Measurements from ENCODE around the gene ERI2. TPM values are rescaled to one million over a fixed set of nuclear protein-coding genes. Genes with fewer than 3 reads are reported as not detected.

ERI2 gene
- total RNA-seq, 1 donor from 2014 or later: 9.8 TPM

DNA sequence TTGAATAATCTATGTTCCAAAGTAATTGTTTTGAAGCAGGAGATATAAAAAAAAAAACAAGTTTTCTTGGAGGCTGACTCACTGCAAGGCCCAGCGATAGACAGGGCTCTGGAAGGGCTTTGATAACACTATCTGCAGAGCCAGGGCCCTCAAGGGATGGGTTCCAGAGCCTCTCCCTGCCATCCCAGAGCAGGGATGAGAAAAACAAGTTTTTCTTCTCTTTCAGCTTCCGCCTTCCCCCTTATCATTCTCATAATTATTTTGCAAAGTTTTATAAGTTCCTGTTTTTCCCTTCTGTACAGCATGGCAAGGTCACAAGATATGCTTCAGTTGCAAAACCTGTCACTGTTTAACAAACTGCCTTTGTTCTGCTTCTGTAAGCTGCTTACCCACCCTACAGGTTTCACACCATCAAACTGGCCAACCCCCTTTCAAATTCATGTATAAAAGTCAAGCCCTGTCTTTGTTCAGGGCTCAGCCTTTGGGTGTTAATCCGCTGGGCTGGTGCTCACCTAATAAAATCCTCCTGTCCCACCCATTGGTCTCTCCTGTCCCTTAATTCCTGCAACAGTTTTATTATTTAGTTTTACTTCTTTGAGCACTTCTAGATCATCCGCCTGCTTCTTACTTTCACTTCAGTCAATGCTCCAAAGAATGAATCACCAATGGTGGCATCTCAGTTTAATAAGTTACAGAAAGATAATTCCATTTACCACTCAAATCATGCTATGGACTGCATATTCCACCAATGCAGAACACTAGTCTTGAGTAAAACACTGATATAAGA lies 59.0 kb downstream of the ERI2 start:
- H3K27ac ChIP-seq (replicated peaks): no peak overlapping the region
- peaks cover 17% of the 10 kb centered on the region for H3K9me3 ChIP-seq (replicated peaks)
- H3K4me1 ChIP-seq: no peaks in the 10 kb centered on the region
- DNase-seq: no peak
- intact Hi-C loops (cut with micrococcal nuclease): no loop called here
- TF ChIP-seq, protein P1, sequence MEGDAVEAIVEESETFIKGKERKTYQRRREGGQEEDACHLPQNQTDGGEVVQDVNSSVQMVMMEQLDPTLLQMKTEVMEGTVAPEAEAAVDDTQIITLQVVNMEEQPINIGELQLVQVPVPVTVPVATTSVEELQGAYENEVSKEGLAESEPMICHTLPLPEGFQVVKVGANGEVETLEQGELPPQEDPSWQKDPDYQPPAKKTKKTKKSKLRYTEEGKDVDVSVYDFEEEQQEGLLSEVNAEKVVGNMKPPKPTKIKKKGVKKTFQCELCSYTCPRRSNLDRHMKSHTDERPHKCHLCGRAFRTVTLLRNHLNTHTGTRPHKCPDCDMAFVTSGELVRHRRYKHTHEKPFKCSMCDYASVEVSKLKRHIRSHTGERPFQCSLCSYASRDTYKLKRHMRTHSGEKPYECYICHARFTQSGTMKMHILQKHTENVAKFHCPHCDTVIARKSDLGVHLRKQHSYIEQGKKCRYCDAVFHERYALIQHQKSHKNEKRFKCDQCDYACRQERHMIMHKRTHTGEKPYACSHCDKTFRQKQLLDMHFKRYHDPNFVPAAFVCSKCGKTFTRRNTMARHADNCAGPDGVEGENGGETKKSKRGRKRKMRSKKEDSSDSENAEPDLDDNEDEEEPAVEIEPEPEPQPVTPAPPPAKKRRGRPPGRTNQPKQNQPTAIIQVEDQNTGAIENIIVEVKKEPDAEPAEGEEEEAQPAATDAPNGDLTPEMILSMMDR (IDR thresholded peaks at IDR 0.05; ENCODE audit: borderline replicate concordance): no peak
- H3K36me3 ChIP-seq: no peaks in the 10 kb centered on the region
- H3K27me3 ChIP-seq (ENCODE audit: low read depth): no peaks in the 10 kb centered on the region
- no peak overlapping the region for H3K4me3 ChIP-seq

DNA sequence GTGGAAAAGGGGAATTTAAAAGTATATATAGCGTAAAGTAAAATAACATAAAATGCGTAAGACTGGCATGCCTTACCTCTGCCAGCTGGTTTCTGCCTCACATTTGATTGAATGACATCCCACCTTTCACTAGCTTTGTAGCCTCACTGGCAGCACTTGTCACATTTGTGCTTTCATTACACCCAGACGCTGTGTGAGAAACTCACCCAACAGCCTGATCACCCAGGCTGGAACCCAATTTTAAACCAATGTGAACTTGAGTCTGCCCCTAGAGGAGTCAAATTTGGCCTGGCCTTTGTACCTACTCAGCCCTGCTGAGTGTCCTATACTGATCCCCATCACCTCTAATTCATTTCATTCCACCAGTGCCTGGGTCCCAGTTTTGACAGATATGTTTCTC lies 59.8 kb downstream of the ERI2 start:
- Histone ChIP-seq H3K36me3 (no peaks in the 10 kb centered on the region), H3K27me3 (ENCODE audit: low read depth) (no peaks in the 10 kb centered on the region), H3K27ac (replicated peaks) (no peak overlapping the region), H3K4me1 (peaks cover 2% of the 10 kb centered on the region), H3K9me3 (replicated peaks) (peaks cover 17% of the 10 kb centered on the region), H3K4me3 (no peak overlapping the region)
- TF ChIP-seq, protein P1 (IDR thresholded peaks at IDR 0.05; ENCODE audit: borderline replicate concordance): no peak
- no peak for DNase-seq
- intact Hi-C loops (cut with micrococcal nuclease): no loop called here

Other genes starting within 250 kb of the ERI2 start
- not detected for gene ACSM2B, start 230.1 kb downstream of the ERI2 start, total RNA-seq
- 0.27 TPM for gene ACSM1, start 108.8 kb downstream of the ERI2 start, total RNA-seq
- 18.3 TPM for gene THUMPD1, start 64.7 kb downstream of the ERI2 start, total RNA-seq
- gene ACSM3, start 42.5 kb downstream of the ERI2 start, total RNA-seq: 10.0 TPM
- gene REXO5, start 55 bp upstream of the ERI2 start, total RNA-seq: 5.9 TPM
- gene DCUN1D3, start 93.9 kb upstream of the ERI2 start, total RNA-seq: 9.8 TPM
- gene LYRM1, start 94.3 kb upstream of the ERI2 start, total RNA-seq: 45.4 TPM